COLO829 (cell line): ENCODE data around the gene SH3RF3.
"Not testable (repeated sequence)": the region's sequence is repeated elsewhere in the genome, so short reads cannot be mapped to it uniquely, and the experiment has no call there.

Source experiments
- DNase-seq: peaks from one replicate; pipeline ENCODE4 v3.0.0; 2012; ENCODE audit warnings: low spot score

SH3RF3 gene

GRCh38 chr2:109527846-109528705 is 399.1 kb downstream of the SH3RF3 start:
- no peak for DNase-seq

DNA sequence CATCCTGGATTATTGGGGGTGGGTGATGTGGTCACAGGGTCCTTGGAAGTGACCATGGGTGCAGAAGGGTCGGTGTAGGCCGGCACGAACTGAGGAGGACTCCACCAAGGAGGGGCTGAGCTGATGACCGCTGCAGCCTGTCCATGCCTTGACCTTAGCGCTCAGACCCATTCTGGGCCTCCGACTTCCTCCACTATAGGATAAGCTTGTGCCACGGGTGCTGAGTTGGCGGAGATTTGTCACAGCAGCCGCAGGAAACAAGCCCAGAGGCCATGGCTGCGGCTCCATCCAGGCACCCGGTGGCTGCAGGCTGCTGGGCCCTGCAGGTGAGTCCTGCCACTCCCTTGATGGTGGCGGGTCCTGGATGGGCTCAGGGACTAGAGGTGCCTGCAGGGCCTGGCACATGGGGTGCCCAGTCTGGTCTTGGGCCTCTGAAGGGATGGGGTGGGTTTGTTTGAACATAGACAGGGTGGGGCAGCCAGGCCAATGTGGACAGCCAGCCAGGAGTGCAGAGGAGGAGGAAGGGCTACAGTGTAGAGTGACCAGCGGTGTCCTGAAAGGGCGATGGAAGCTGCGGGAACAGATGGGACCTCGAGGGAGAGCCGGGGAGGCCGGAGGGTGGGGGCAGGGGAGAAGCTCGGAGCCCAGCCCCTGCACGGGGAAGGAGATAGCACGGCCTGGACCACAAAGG is 400.0 kb downstream of the SH3RF3 start:
- no peak for DNase-seq

DNA sequence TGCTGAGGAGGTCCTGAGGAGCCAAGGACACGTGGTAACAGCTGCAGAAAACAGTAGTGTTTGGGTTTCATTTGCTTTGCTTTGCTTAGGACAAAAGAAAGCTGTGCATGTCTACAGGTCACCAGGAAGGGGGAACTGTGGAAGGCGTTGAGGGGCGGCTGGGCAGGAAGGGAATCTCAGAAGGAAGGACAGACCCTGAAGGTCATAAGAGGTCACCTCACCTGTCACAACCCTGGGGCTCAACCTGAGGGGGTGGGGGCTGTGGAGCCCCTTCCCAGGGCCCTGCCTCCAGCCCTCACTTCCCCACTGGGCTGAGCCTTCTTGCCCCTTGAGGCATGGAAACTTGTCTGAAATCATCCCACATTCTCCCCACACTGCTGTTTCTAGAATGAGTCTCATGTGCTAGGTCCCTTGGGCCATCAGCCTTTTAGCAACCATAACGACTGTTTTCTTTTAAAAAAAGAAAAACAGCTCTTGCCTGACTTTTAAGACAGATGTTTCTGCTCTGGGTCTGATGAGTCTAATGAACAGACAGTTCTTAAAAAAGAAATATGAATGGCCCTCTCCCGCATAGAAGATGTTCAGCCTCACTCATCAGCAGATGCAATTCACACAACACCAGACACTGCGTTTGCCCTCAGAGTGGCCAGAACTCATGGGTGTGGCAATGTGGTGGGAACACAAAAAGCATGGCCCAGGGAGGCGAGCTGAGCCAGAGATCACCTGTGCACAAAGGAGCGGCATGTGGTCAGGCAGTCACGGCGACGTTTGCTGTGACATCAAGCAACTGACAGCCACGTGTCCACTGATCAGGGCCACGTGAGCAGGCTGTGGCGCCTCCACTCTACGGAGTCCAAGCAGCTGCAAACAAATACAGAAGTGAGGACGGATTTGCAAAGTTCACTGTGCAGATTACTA is 400.8 kb downstream of the SH3RF3 start:
- DNase-seq: no peak

DNA sequence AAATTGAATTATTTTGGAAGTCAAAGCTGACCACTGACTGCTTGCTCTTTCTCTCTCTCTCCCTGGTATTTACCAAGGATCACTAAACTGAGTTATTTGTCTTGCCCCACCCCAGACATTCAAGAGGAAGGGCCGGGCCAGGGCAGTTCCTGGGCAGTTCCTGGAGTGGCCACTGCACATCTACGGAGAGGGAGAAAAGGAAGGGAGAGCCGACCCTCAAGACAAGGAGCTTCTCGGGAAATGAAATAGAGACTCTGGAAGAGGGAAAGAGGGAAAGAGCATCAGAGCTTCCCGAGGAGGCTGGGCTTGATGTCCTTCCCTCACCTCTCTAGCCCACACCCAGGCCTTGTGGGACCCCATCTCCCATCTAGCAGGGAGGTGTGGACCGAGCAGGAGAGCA is 401.7 kb downstream of the SH3RF3 start:
- no peak for DNase-seq

DNA sequence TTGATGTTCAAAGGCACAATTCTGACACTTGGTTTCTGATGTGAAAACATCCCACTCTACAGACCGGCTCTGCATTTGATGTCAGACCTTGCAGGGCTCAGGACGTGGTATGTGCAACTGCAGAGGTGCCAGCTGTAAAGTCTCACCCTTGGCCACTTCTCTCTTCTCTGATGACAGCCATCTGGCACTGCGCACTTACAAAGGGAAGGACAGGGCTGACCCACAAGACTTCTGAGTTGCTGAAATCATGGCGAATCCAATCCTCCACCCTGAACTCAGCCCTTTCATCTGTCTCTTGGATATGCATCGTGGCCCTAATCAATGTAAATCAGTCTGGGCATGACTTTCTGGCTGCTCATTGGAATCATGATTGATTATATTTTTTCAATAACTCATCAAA is 402.2 kb downstream of the SH3RF3 start:
- no peak for DNase-seq

- no peak for DNase-seq
Measured at GRCh38 chr2:109531896-109532727, 403.1 kb downstream of the SH3RF3 start.

DNA sequence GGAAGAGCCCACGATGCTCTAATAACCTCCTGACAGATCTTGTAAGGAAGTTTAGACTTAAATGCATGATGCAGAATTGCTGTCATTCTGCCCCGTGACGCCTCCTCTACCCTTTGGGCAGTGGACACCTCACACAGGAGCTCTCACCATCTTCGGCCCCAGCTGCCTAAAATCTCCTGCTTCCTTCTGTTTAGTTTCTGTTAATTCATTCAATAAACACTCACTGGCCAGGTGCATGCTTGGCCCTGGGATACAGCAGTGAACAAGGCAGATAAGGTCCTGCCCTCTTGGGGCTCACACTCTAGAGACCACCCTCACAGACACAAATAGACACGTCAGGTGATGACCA is 403.7 kb downstream of the SH3RF3 start:
- no peak for DNase-seq

DNA sequence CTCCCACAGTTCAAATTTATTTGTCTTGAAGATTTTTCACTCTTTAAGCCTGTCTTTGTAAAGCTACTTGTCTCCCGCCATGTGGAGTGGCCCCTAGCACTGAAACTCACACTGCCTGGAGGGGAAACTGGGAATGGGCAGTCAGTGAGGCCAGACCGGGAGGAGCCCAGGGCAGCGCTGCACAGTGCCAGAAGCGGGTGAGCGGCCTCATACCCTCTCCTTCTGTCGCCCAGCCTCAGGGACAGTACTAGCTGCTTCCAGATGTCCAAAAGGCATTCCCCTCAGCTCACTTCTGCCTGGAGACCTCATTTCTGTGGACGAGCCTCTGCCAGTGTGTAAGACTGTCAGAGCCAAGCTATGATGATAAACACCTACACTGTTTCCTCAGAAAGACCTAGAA is 404.8 kb downstream of the SH3RF3 start:
- no peak for DNase-seq

DNA sequence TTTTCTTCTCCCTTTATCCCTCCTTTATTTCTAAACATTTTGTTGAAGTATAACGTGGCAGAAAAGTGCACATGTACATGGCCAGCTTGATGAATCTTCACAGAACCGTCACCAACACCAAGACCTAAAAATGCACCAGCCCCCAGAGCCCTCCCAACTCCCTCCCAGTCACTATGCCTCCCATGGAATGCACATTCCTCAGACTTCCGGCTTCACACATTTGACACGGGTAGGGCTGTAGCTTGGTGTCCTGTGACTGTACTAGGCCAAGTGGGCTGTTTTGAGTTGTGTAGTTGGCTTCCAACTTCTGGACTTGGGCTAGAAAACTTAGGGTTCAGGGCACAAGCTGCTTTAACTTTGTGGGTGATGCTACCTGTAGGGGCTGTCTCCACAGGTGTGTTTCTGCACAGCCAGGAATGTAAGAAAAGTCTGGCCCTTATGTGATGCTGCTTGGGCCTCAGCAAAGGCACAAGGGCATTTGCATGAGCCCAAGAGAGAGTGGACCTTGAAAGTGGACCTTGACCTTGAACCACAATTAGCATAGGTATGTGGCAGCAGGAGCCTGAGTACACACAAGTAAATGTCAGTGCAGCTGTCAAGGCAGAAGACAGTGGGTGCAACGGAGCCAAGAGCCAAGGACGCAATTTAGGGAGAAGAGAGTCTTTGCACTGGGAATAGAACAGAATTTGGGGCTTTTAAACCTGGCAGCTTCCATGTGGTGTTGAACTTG is 406.4 kb downstream of the SH3RF3 start:
- DNase-seq: no peak

GRCh38 chr2:109536556-109536955 is 407.6 kb downstream of the SH3RF3 start:
- DNase-seq: not testable (repeated sequence)

- no peak for DNase-seq
Measured at GRCh38 chr2:109537565-109538222, 408.7 kb downstream of the SH3RF3 start.

GRCh38 chr2:109538546-109538945 is 409.5 kb downstream of the SH3RF3 start:
- DNase-seq: no peak

- no peak for DNase-seq
Measured at GRCh38 chr2:109542384-109542783, 413.4 kb downstream of the SH3RF3 start.

DNA sequence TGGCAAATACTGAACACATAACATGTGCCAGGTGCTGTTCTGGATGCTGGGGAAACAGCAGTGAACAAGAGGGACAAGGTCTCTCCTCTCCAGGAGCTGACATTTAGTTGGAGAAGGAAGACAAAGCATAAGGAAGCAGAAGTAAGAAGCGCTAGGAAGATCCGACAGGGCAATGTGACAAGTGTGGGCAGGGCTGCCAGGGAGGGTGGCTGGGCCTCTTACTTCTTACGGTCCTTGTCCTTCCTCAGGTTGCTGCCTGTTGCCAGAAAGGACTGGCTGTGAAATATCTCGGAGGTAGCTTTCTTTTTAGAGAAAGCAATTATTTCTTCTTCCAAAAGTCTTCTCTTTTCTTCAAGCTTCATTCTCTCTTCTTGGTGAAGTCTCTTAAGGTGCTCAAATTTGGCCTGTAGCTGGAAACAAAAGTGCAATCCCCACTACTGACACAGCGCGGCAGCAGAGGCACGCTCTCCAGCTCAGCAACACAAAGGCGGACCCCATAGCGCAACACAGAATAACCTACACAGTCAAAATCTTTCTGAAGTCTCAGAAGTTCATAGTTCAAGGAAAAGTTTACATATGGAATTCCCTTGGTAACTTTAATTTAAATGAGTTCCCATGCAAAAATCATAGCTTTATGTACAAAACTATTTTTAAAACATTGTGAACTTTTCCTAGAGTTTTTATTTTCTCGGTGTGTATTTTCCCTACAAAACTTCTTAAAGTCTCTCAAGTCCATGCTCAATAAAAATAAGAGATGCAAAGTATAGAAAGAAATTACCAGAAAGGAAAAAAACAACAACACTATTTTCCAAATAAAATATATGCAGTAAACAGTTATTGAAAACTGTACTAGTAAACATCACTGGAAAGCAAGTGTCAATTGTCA is 417.1 kb downstream of the SH3RF3 start:
- peak; percentile 17 for DNase-seq

GRCh38 chr2:109547280-109547679 is 418.3 kb downstream of the SH3RF3 start:
- no peak for DNase-seq

- DNase-seq: peak; percentile 58
Measured at GRCh38 chr2:109549016-109549590, 420.1 kb downstream of the SH3RF3 start.
